DND-41 (cell line): Measurements from ENCODE around the gene CCDC68.

ENCODE experiments used
- ATAC-seq: fragments of 200-7000 bp; cut with Tn5 transposase; 3 replicates; pipeline ENCODE4 v1.9.1; 2021; ENCODE audit warnings: low read depth; ENCODE audit not compliant: insufficient read depth
- DNase-seq: peaks from one replicate; pipeline ENCODE4 v3.0.0-alpha.2; 2020
- H2AFZ ChIP-seq: 2 replicates; pipeline ENCODE4 v1.6.0; 2012; ENCODE audit warnings: low read depth, low read length
- H3K27ac ChIP-seq: 2 replicates; pipeline ENCODE4 v1.5.1; 2012; ENCODE audit warnings: low read length, inconsistent platforms
- H3K27me3 ChIP-seq: fragments of 200-600 bp; sonication (generic); 2 replicates; pipeline ENCODE4 v1.6.0; 2012; ENCODE audit warnings: low read length, mild to moderate bottlenecking, inconsistent platforms; ENCODE audit not compliant: insufficient read depth, poor library complexity
- H3K36me3 ChIP-seq: 2 replicates; pipeline ENCODE4 v1.5.1; 2012; ENCODE audit warnings: low read length, inconsistent platforms; ENCODE audit not compliant: insufficient read depth
- H3K4me1 ChIP-seq: 2 replicates; pipeline ENCODE4 v1.5.1; 2012; ENCODE audit warnings: mild to moderate bottlenecking, low read length; ENCODE audit not compliant: insufficient read depth
- H3K4me2 ChIP-seq: 2 replicates; pipeline ENCODE4 v1.6.0; 2012; ENCODE audit warnings: mild to moderate bottlenecking, moderate library complexity, low read length, inconsistent platforms; ENCODE audit not compliant: insufficient read depth
- H3K4me3 ChIP-seq, 2 experiments: fragments of 200-600 bp in 1 of 2; shearing (Covaris generic) in 1 of 2; 2 replicates each; pipeline ENCODE4 v1.5.1; 2012 to 2016; ENCODE audit warnings: inconsistent platforms in 2 of 2, low read length in 2 of 2, mild to moderate bottlenecking in 2 of 2, low read depth in 1 of 2, moderate library complexity in 1 of 2
- H3K79me2 ChIP-seq: 2 replicates; pipeline ENCODE4 v1.6.0; 2012; ENCODE audit warnings: low read length, inconsistent platforms; ENCODE audit not compliant: insufficient read depth
- H3K9ac ChIP-seq: 2 replicates; pipeline ENCODE4 v1.6.0; 2012; ENCODE audit warnings: low read depth, mild to moderate bottlenecking, inconsistent platforms, low read length, moderate library complexity
- H3K9me3 ChIP-seq: 2 replicates; pipeline ENCODE4 v1.5.1; 2012; ENCODE audit warnings: low read length, moderate library complexity, mild to moderate bottlenecking, inconsistent platforms; ENCODE audit not compliant: insufficient read depth, severe bottlenecking
- H4K20me1 ChIP-seq: 2 replicates; pipeline ENCODE4 v1.6.0; 2012; ENCODE audit warnings: low read length; ENCODE audit not compliant: insufficient read depth
- CTCF ChIP-seq: IDR thresholded peaks from 2 replicates; pipeline ENCODE4 v1.5.1; 2012; ENCODE audit warnings: borderline replicate concordance, low read length, moderate library complexity, mild to moderate bottlenecking; ENCODE audit not compliant: poor library complexity, severe bottlenecking; ENCODE audit errors: extremely low read depth
- EZH2 ChIP-seq: IDR thresholded peaks from 3 replicates; pipeline ENCODE4 v1.6.1; 2012; ENCODE audit warnings: borderline replicate concordance, low read depth, mild to moderate bottlenecking, moderate library complexity, low read length, inconsistent platforms; ENCODE audit not compliant: severe bottlenecking

CCDC68 gene

DNA sequence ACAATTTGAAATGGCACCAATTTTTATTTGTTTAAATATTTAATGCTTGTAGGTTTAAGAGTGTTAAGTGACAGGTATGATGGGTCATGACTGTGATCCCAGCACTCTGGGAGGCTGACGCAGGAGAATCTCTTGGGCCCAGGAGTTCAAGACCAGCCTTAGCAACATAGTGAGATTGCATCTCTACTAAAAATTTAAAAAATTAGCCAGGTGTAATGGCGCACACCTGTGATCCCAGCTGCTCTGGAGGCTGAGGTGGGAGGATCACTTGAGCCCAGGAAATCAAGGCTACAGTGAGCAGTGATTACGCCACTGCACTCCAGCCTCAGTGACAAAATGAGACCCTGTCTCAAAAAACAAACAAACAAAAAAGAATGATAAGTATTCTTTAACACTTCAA, 43.0 kb upstream of the CCDC68 start:
- no peak for ATAC-seq
- H3K4me2 ChIP-seq = no peak overlapping the region
- TF ChIP-seq EZH2 (no peak), CTCF (no peak)

DNA sequence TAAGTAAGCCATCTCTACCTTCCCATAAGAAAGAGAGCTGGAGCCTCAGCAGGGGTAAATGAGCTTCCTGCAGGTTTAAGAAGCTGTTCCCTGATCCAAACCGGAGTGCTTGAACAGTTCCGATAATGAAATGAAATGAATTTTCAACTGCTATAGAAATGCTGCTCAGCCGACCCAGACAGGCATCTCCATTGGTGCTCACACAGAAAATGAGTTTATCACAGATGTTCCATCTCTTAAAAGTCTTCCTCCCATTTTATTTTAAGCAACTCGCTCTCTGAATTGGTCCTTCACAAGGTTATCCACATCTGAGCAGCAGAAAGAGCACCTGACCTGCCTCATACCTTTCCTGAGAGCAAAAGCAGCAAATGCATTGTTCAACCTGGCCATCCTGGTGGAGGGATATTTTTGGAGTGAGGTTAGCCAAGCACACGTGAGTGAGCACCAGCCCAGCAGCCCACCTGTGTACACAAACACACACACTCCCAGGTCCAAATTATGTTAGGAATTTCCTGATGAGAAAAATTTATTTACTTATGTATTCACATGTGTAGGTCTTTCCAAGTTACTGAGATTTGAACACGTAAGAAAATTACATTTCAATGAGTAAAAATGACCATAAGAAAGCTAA, 42.2 kb upstream of the CCDC68 start:
- Histone ChIP-seq H3K27me3 (no peaks in the 10 kb centered on the region), H3K27ac (no peak overlapping the region), H3K79me2 (no peaks in the 10 kb centered on the region), H3K9me3 (no peaks in the 10 kb centered on the region), H3K9ac (no peak overlapping the region), H2AFZ (no peak overlapping the region), H3K4me2 (no peak overlapping the region), H3K36me3 (no peaks in the 10 kb centered on the region), H3K4me3 (no peak overlapping the region), H3K4me1 (no peaks in the 10 kb centered on the region), H4K20me1 (no peaks in the 10 kb centered on the region)
- TF ChIP-seq CTCF = no peak
- no peak for TF ChIP-seq EZH2
- DNase-seq (no peak), ATAC-seq (no peak)

More for the DNA sequence above, 43.0 kb upstream of the CCDC68 start:
- Histone ChIP-seq H3K27ac (no peak overlapping the region), H3K4me3 (no peak overlapping the region), H3K36me3 (no peaks in the 10 kb centered on the region), H2AFZ (no peak overlapping the region), H3K27me3 (no peaks in the 10 kb centered on the region), H3K9ac (no peak overlapping the region), H4K20me1 (no peaks in the 10 kb centered on the region), H3K9me3 (no peaks in the 10 kb centered on the region), H3K4me1 (no peaks in the 10 kb centered on the region), H3K79me2 (no peaks in the 10 kb centered on the region)
- DNase-seq = no peak

DNA sequence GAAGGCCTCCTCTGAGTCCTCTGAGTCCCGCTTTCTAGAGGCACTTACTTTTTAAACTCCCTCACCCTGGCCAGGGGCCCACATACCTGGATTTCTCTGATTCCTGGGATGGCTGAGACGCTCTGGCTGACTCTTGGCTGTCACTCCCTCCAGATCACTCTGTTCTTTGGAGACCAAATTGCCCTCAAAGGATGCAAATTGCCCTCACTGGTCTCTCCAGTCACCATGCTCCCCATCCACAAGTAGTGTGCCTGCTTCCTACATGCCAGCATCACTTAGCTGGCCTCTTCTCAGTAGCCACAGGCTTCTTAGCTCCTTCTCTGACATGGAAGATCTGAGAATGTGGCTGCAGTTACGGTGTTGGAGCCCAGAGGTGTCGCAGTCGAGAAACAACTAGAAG, 41.3 kb upstream of the CCDC68 start:
- Histone ChIP-seq H4K20me1 (no peaks in the 10 kb centered on the region), H2AFZ (no peak overlapping the region), H3K9me3 (no peaks in the 10 kb centered on the region), H3K27ac (no peak overlapping the region), H3K27me3 (no peaks in the 10 kb centered on the region), H3K4me3 (no peak overlapping the region), H3K4me1 (no peaks in the 10 kb centered on the region), H3K79me2 (no peaks in the 10 kb centered on the region), H3K36me3 (no peaks in the 10 kb centered on the region), H3K9ac (no peak overlapping the region), H3K4me2 (no peak overlapping the region)
- no peak for DNase-seq
- ATAC-seq = no peak
- TF ChIP-seq CTCF (no peak), EZH2 (no peak)

DNA sequence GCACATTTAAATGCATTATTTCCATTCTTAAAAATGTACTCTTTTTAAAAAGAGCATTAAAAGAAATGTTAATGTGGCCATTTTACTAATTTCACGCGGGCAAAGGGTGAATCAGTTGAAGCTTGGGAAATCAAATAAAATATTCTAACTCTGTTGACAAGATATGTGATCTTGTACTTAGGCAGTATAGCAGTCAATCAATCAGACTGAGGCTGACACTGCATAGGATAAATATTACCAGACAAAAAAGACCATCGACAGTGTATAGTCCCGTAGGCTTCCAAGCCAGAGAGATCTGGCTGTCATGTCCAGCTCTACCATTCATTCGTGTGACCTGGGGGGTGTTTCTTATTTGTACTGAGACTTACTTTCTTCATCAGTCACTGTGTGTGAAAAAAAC, 39.8 kb upstream of the CCDC68 start:
- H2AFZ ChIP-seq = no peak overlapping the region
- H3K4me3 ChIP-seq = no peak overlapping the region
- H3K27ac ChIP-seq = no peak overlapping the region
- H4K20me1 ChIP-seq = no peaks in the 10 kb centered on the region
- H3K27me3 ChIP-seq = no peaks in the 10 kb centered on the region
- no peaks in the 10 kb centered on the region for H3K79me2 ChIP-seq
- H3K9me3 ChIP-seq = no peaks in the 10 kb centered on the region
- ATAC-seq (no peak), DNase-seq (no peak)
- no peak overlapping the region for H3K4me2 ChIP-seq
- H3K9ac ChIP-seq = no peak overlapping the region
- TF ChIP-seq CTCF (no peak), EZH2 (no peak)
- no peaks in the 10 kb centered on the region for H3K36me3 ChIP-seq
- H3K4me1 ChIP-seq = no peaks in the 10 kb centered on the region
